Adrenal gland (tissue), 12 donors: ENCODE data around the gene ANO10. TPM values are rescaled to one million over a fixed set of nuclear protein-coding genes. Genes with fewer than 3 reads are reported as not detected.

Source experiments
- DNase-seq, 7 donors: peaks; one replicate each; pipeline ENCODE4 v3.0.0-alpha.2; 2019 to 2020
- H3K27ac ChIP-seq, 5 donors: fragments of 200-600 bp; sonication (generic) in 4 of 5; 1 replicate in 3 of 5; 2 replicates in 2 of 5; pipeline versions ENCODE4 v1.5.1 to v1.8.0; 2016 to 2020; ENCODE audit warnings: mild to moderate bottlenecking in 1 of 5
- H3K27me3 ChIP-seq: fragments of 200-600 bp; 2 replicates; pipeline ENCODE4 v1.8.0; 2021
- H3K36me3 ChIP-seq, 2 donors: fragments of 200-600 bp; replicated peaks in 1 of 2; 1 replicate in 1 of 2; 2 replicates in 1 of 2; pipeline versions ENCODE4 v1.5.1 to v1.8.0; 2018 to 2022
- H3K4me1 ChIP-seq, 2 donors: fragments of 200-600 bp; replicated peaks in 1 of 2; 1 replicate in 1 of 2; 2 replicates in 1 of 2; pipeline versions ENCODE4 v1.5.1 to v1.8.0; 2018 to 2021
- H3K4me3 ChIP-seq, 4 donors: fragments of 200-600 bp; sonication (generic) in 3 of 4; one replicate each; pipeline ENCODE4 v1.5.1; 2016 to 2018
- H3K9me3 ChIP-seq, 3 donors: fragments of 200-600 bp; sonication (generic) in 1 of 3; replicated peaks in 1 of 3; 1 replicate in 2 of 3; 2 replicates in 1 of 3; pipeline versions ENCODE4 v1.5.1 to v1.8.0; 2016 to 2021
- CTCF ChIP-seq, 6 experiments: fragments of 450-650 bp in 4 of 6; fragments of 200-600 bp in 2 of 6; sonication (generic) in 1 of 6; IDR thresholded peaks; 1 replicate in 5 of 6; 2 replicates in 1 of 6; pipeline versions ENCODE4 v1.5.1 to v1.8.0; 2016 to 2021; ENCODE audit warnings: antibody characterized with exemption in 6 of 6, mild to moderate bottlenecking in 2 of 6, moderate library complexity in 1 of 6
- POLR2A ChIP-seq, 2 donors: fragments of 450-650 bp; IDR thresholded peaks; one replicate each; pipeline ENCODE4 v1.6.1; 2017; ENCODE audit warnings: antibody characterized with exemption in 2 of 2, mild to moderate bottlenecking in 2 of 2, moderate library complexity in 1 of 2
- WGBS, 4 donors: extraction: QIAGEN DNeasy Blood & Tissue Kit in 2 of 4; methylation state at CpG; one replicate each; pipeline versions ENCODE4 v1.1.5 to v1.1.7; 2013 to 2017; 5-methylcytosine and 5-hydroxymethylcytosine counted together
- intact Hi-C, 2 donors: fragments of 100-400 bp; cut with DNase I; formaldehyde crosslinking; loops; one replicate each; pipeline versions ENCODE4 v1.14.1 to v1.15.0; 2022 to 2023
- polyA plus RNA-seq, 3 donors: library from polyadenylated mRNA; stranded (reverse); fragments of 200-250 nt in 2 of 3; fragments of 350-450 nt in 1 of 3; fragmentation: Illumina TruSeq in 1 of 3; extraction: RNeasy Lipid Tissue Mini Kit (QIAGEN cat#74804) in 1 of 3; gene quantifications; one replicate each; pipeline ENCODE4 v1.2.3, GENCODE V29; 2013 to 2014
- total RNA-seq, 9 donors: library from RNA; depleted of rRNA in 4 of 9; stranded (reverse); fragments of >200 nt in 4 of 9; fragments of 120-200 nt in 1 of 9; fragmentation: NEBNext Ultra II Directional in 1 of 9; extraction: Animal tissue kit (Norgen Biotek cat#: 25700) in 1 of 9; gene quantifications; one replicate each; pipeline versions ENCODE4 v1.1.0 to v1.2.4, GENCODE V29; 2013 to 2023
- donor health status: healthy with polysubstance abuse.
- donor health status: Bipolar disorder and iron deficiency.
- donor health status: DM: yes; HTN: yes; CAD: no.
- donor health status: DM: no; HTN: no; CAD: no.
- donor health status: DM: no; HTN: no; CAD: no.
- donor health status: DM: yes; HTN: yes; CAD: no.

Gene ANO10
- total and polyA plus RNA-seq, 12 donors, result 10.7 to 34.8 (median 22.0) TPM

GRCh38 chr3:43620831-43621655 is 768 bp downstream of the ANO10 start:
- peak overlapping the region; percentile 83 to 99 (median 94) for H3K4me3 ChIP-seq
- peaks cover 0 to 10% of the 10 kb centered on the region in 2 donors for H3K4me1 ChIP-seq
- no peaks in the 10 kb centered on the region for H3K27me3 ChIP-seq
- peak in 6 of 7 donors; percentile 25 to 65 (median 40) for DNase-seq
- 15 to 21% (median 15%) methylated on average over 17 to 24 of the region's 24 CpGs for WGBS, 4 donors
- intact Hi-C loops, result loop anchor here in 1 of 2 donors (10.0 kb wide), 1 partner anchor 74 kb away; the partner anchor contains the start of gene ABHD5
- H3K36me3 ChIP-seq, result no peaks in the 10 kb centered on the region
- peak overlapping the region in 4 of 5 donors; percentile 16 to 81 (median 78) for H3K27ac ChIP-seq
- H3K9me3 ChIP-seq, result no peaks in the 10 kb centered on the region
- TF ChIP-seq POLR2A (IDR thresholded peaks at IDR 0.05), result no peak
- no peak for TF ChIP-seq CTCF (IDR thresholded peaks at IDR 0.05)

GRCh38 chr3:43619588-43619987 is 2.2 kb downstream of the ANO10 start:
- H3K9me3 ChIP-seq, result no peaks in the 10 kb centered on the region
- DNase-seq, result no peak
- 79 to 90% (median 87%) methylated on average over 5 of the region's 5 CpGs for WGBS, 4 donors
- intact Hi-C loops, result no loop called here
- H3K27ac ChIP-seq, result no peak overlapping the region
- no peaks in the 10 kb centered on the region for H3K27me3 ChIP-seq
- H3K4me1 ChIP-seq, result peaks cover 0 to 10% of the 10 kb centered on the region in 2 donors
- H3K36me3 ChIP-seq, result no peaks in the 10 kb centered on the region
- no peak overlapping the region for H3K4me3 ChIP-seq
- no peak for TF ChIP-seq POLR2A (IDR thresholded peaks at IDR 0.05)
- no peak for TF ChIP-seq CTCF (IDR thresholded peaks at IDR 0.05)

GRCh38 chr3:43618142-43618541 is 3.7 kb downstream of the ANO10 start:
- intact Hi-C loops, result no loop called here
- 79 to 100% (median 85%) methylated on average over 1 of the region's 1 CpG for WGBS, 4 donors
- no peaks in the 10 kb centered on the region for H3K9me3 ChIP-seq
- peaks cover 0 to 10% of the 10 kb centered on the region in 2 donors for H3K4me1 ChIP-seq
- H3K36me3 ChIP-seq, result no peaks in the 10 kb centered on the region
- no peak overlapping the region for H3K4me3 ChIP-seq
- no peak for DNase-seq
- no peaks in the 10 kb centered on the region for H3K27me3 ChIP-seq
- no peak overlapping the region for H3K27ac ChIP-seq
- TF ChIP-seq POLR2A (IDR thresholded peaks at IDR 0.05), result no peak
- TF ChIP-seq CTCF (IDR thresholded peaks at IDR 0.05), result no peak

GRCh38 chr3:43616034-43616433 is 5.8 kb downstream of the ANO10 start:
- Histone ChIP-seq H3K27me3 (no peaks in the 10 kb centered on the region), H3K4me3 (no peak overlapping the region), H3K36me3 (no peaks in the 10 kb centered on the region), H3K27ac (no peak overlapping the region), H3K4me1 (peaks cover 0 to 5% of the 10 kb centered on the region in 2 donors), H3K9me3 (no peaks in the 10 kb centered on the region)
- DNase-seq, result no peak
- WGBS, 4 donors, result 90 to 96% (median 94%) methylated on average over 5 of the region's 5 CpGs
- intact Hi-C loops, result no loop called here
- no peak for TF ChIP-seq CTCF (IDR thresholded peaks at IDR 0.05)
- TF ChIP-seq POLR2A (IDR thresholded peaks at IDR 0.05), result no peak
